Type B pancreatic cell (in vitro differentiated cells): ENCODE results near the gene F13A1. TPM values are rescaled to one million over a fixed set of nuclear protein-coding genes. Genes with fewer than 3 reads are reported as not detected.
"Not testable (repeated sequence)": the region's sequence is repeated elsewhere in the genome, so short reads cannot be mapped to it uniquely, and the experiment has no call there.

Source experiments
- DNase-seq: peaks from one replicate; pipeline ENCODE4 v3.0.0; 2021; ENCODE audit warnings: mixed read lengths; ENCODE audit not compliant: unreplicated experiment; ENCODE audit errors: extremely low spot score
- H3K27ac Mint-ChIP-seq: 2 replicates; pipeline ENCODE4 v1.8.0; 2021; ENCODE audit warnings: mild to moderate bottlenecking, mixed read lengths
- H3K27me3 Mint-ChIP-seq: 2 replicates; pipeline ENCODE4 v1.8.0; 2021; ENCODE audit warnings: mixed read lengths
- H3K36me3 Mint-ChIP-seq: 2 replicates; pipeline ENCODE4 v1.8.0; 2021; ENCODE audit warnings: mixed read lengths
- H3K4me1 Mint-ChIP-seq: one replicate; pipeline ENCODE4 v1.8.0; 2021; ENCODE audit warnings: mixed read lengths; ENCODE audit not compliant: unreplicated experiment
- H3K4me3 Mint-ChIP-seq: 2 replicates; pipeline ENCODE4 v1.8.0; 2021; ENCODE audit warnings: mild to moderate bottlenecking, mixed read lengths
- H3K9me3 Mint-ChIP-seq: 2 replicates; pipeline ENCODE4 v1.8.0; 2021; ENCODE audit warnings: mixed read lengths
- total RNA-seq: library from RNA; stranded (reverse); gene quantifications from 2 replicates; pipeline ENCODE4 v1.2.1, GENCODE V29; 2021; ENCODE audit warnings: low replicate concordance
- TF ChIP-seq, protein P1 (sequence below): fragments of 200-600 bp; sonication (generic); conservative IDR thresholded peaks from 2 replicates; pipeline ENCODE4 v1.5.0; 2021; ENCODE audit warnings: antibody characterized with exemption, mild to moderate bottlenecking

The F13A1 gene
- total RNA-seq, 1 donor from 2014 or later: 0.48 TPM

GRCh38 chr6:6312901-6313441, 7.5 kb downstream of the F13A1 start:
- TF ChIP-seq, protein P1, sequence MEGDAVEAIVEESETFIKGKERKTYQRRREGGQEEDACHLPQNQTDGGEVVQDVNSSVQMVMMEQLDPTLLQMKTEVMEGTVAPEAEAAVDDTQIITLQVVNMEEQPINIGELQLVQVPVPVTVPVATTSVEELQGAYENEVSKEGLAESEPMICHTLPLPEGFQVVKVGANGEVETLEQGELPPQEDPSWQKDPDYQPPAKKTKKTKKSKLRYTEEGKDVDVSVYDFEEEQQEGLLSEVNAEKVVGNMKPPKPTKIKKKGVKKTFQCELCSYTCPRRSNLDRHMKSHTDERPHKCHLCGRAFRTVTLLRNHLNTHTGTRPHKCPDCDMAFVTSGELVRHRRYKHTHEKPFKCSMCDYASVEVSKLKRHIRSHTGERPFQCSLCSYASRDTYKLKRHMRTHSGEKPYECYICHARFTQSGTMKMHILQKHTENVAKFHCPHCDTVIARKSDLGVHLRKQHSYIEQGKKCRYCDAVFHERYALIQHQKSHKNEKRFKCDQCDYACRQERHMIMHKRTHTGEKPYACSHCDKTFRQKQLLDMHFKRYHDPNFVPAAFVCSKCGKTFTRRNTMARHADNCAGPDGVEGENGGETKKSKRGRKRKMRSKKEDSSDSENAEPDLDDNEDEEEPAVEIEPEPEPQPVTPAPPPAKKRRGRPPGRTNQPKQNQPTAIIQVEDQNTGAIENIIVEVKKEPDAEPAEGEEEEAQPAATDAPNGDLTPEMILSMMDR: no peak
- Mint-ChIP-seq H3K9me3 (no peaks in the 10 kb centered on the region), H3K27me3 (peaks cover 20% of the 10 kb centered on the region), H3K4me3 (no peak overlapping the region), H3K4me1 (no peaks in the 10 kb centered on the region), H3K36me3 (no peaks in the 10 kb centered on the region), H3K27ac (no peak overlapping the region)
- DNase-seq: no peak

DNA sequence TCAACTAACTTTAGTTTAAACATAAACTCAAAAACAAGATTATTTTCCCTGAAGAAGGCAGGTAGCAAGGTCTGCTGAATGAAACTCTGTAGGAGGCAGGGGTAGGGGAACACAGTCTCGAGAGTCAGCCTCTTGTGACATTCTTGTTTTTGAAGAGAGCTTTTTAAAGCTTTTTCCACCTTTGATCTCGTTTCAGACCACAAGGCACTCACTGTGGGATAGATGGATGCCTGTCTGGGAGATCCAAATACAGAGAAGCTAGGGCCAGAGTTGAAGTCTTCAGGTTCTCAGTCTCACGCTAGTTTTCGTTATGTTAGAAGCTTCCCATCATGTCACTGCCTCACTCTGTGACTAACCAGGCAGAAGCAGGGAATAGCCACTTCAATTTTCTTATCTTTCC, 14.9 kb downstream of the F13A1 start:
- Mint-ChIP-seq H3K9me3 (no peaks in the 10 kb centered on the region), H3K27me3 (peaks cover 8% of the 10 kb centered on the region), H3K36me3 (no peaks in the 10 kb centered on the region), H3K4me3 (no peak overlapping the region), H3K27ac (no peak overlapping the region), H3K4me1 (no peaks in the 10 kb centered on the region)
- TF ChIP-seq, protein P1: no peak
- no peak for DNase-seq

- H3K27me3 Mint-ChIP-seq, H3K4me3 Mint-ChIP-seq: not testable (repeated sequence)
Measured at GRCh38 chr6:6300383-6300782, 20.1 kb downstream of the F13A1 start.

GRCh38 chr6:6293317-6293716, 27.1 kb downstream of the F13A1 start:
- H3K4me3 Mint-ChIP-seq: no peak overlapping the region
- no peaks in the 10 kb centered on the region for H3K36me3 Mint-ChIP-seq
- no peak for DNase-seq
- H3K27ac Mint-ChIP-seq: no peak overlapping the region
- H3K4me1 Mint-ChIP-seq: no peaks in the 10 kb centered on the region
- no peaks in the 10 kb centered on the region for H3K9me3 Mint-ChIP-seq
- peaks cover 29% of the 10 kb centered on the region for H3K27me3 Mint-ChIP-seq
- TF ChIP-seq, protein P1: no peak

More at GRCh38 chr6:6300383-6300782, 20.1 kb downstream of the F13A1 start:
- H3K27ac Mint-ChIP-seq, H3K4me1 Mint-ChIP-seq, H3K9me3 Mint-ChIP-seq, DNase-seq, H3K36me3 Mint-ChIP-seq: not testable (repeated sequence)

- Mint-ChIP-seq H3K27me3 (peaks cover 31% of the 10 kb centered on the region), H3K9me3 (no peaks in the 10 kb centered on the region), H3K36me3 (no peaks in the 10 kb centered on the region), H3K4me3 (no peak overlapping the region), H3K27ac (no peak overlapping the region), H3K4me1 (no peaks in the 10 kb centered on the region)
- DNase-seq: no peak
- TF ChIP-seq, protein P1: no peak
Measured at GRCh38 chr6:6287415-6287814, 33.0 kb downstream of the F13A1 start.

DNA sequence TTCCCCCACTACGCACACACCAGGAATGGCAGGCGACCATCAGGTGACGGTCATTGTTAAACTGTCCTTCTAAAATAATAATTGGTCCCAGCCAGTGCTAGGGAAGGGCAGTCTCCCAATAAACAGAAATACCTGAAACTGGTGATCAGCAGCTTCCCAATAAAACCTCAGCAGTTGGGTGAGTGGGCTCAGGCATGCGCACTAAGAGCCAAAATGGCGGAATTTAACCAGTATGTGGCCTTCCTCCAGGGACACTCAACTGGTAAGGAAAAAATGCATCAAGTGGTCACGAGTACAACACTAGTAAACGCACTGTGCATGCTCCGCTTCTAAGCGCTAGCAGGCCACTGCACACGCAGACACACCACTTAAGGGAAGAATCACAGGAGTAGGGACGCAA, 34.8 kb downstream of the F13A1 start:
- no peak overlapping the region for H3K27ac Mint-ChIP-seq
- H3K27me3 Mint-ChIP-seq: peaks cover 18% of the 10 kb centered on the region
- no peak for DNase-seq
- TF ChIP-seq, protein P1: no peak
- H3K9me3 Mint-ChIP-seq: no peaks in the 10 kb centered on the region
- H3K36me3 Mint-ChIP-seq: no peaks in the 10 kb centered on the region
- no peaks in the 10 kb centered on the region for H3K4me1 Mint-ChIP-seq
- H3K4me3 Mint-ChIP-seq: no peak overlapping the region
